HepG2 (cell line): Measurements from ENCODE around the gene ZBTB20.

Experiments
- CTCF ChIP-seq: sonication (generic); formaldehyde crosslinking; IDR thresholded peaks from 2 replicates; pipeline ENCODE4 v1.5.0; 2020; ENCODE audit warnings: mild to moderate bottlenecking, missing genetic modification reagents, moderate library complexity
- FOXK1 ChIP-seq: sonication (generic); formaldehyde crosslinking; IDR thresholded peaks from 2 replicates; pipeline ENCODE4 v1.4.0; 2020; ENCODE audit warnings: low read depth, missing genetic modification reagents, borderline replicate concordance
- HMG20B ChIP-seq: conservative IDR thresholded peaks from 2 replicates; pipeline ENCODE4 v1.6.1; 2016; ENCODE audit warnings: missing genetic modification reagents, missing compliant biosample characterization
- HOMEZ ChIP-seq: IDR thresholded peaks from 2 replicates; pipeline ENCODE4 v1.6.1; 2016; ENCODE audit warnings: low read depth
- KDM6A ChIP-seq: IDR thresholded peaks from 2 replicates; pipeline ENCODE4 v1.6.1; 2016; ENCODE audit warnings: low read depth
- LCORL ChIP-seq, 2 experiments: fragments of 450-650 bp in 1 of 2; sonication (generic) in 1 of 2; formaldehyde crosslinking in 1 of 2; IDR thresholded peaks; 2 replicates each; pipeline versions ENCODE4 v1.5.0 to v1.6.1; 2017 to 2020; ENCODE audit warnings: antibody characterized with exemption in 1 of 2, missing genetic modification reagents in 1 of 2
- PBX3 ChIP-seq: sonication (generic); formaldehyde crosslinking; IDR thresholded peaks from 2 replicates; pipeline ENCODE4 v1.8.1; 2023; ENCODE audit warnings: missing genetic modification reagents, inconsistent platforms, borderline replicate concordance
- POLR2AphosphoS5 ChIP-seq: IDR thresholded peaks from 2 replicates; pipeline ENCODE4 v1.6.1; 2012; ENCODE audit warnings: low read depth, low read length
- ZBTB44 ChIP-seq: sonication (generic); formaldehyde crosslinking; IDR thresholded peaks from 2 replicates; pipeline ENCODE4 v1.4.0; 2020; ENCODE audit warnings: missing genetic modification reagents
- ZFX ChIP-seq: sonication (generic); formaldehyde crosslinking; IDR thresholded peaks from 2 replicates; pipeline ENCODE4 v1.4.0; 2020; ENCODE audit warnings: mild to moderate bottlenecking, low read depth, missing genetic modification reagents, moderate library complexity
- ZNF407 ChIP-seq: sonication (generic); formaldehyde crosslinking; IDR thresholded peaks from one replicate; pipeline ENCODE4 v1.5.1; 2020; ENCODE audit warnings: mild to moderate bottlenecking, missing genetic modification reagents; ENCODE audit errors: not compliant biosample characterization
- ZNF775 ChIP-seq: sonication (generic); formaldehyde crosslinking; IDR thresholded peaks from 2 replicates; pipeline ENCODE4 v1.4.0; 2020; ENCODE audit warnings: missing genetic modification reagents, mild to moderate bottlenecking, moderate library complexity, borderline replicate concordance
- ZSCAN20 ChIP-seq: sonication (generic); formaldehyde crosslinking; IDR thresholded peaks from 2 replicates; pipeline ENCODE4 v1.4.0; 2020; ENCODE audit warnings: missing genetic modification reagents, mild to moderate bottlenecking, borderline replicate concordance

- no peak for TF ChIP-seq KDM6A (CRISPR knock-in tag)
- TF ChIP-seq ZNF407 (CRISPR knock-in tag), result no peak
- no peak for TF ChIP-seq HMG20B (CRISPR knock-in tag)
- no peak for TF ChIP-seq ZFX
- no peak for TF ChIP-seq PBX3 (CRISPR knock-in tag)
- TF ChIP-seq HOMEZ (CRISPR knock-in tag), result no peak
- TF ChIP-seq ZSCAN20, result no peak
- TF ChIP-seq FOXK1, result no peak
- no peak for TF ChIP-seq CTCF (CRISPR knock-in tag)
- no peak for TF ChIP-seq ZBTB44 (CRISPR knock-in tag)
- no peak for TF ChIP-seq LCORL (IDR thresholded peaks at IDR 0.05)
- TF ChIP-seq LCORL (CRISPR knock-in tag; IDR thresholded peaks at IDR 0.05), result no peak
- no peak for TF ChIP-seq POLR2AphosphoS5
- no peak for TF ChIP-seq ZNF775
Observed at GRCh38 chr3:114484919-114485318, 662.2 kb downstream of the ZBTB20 start.
